H54 (cell line): ENCODE measurements around the gene ACAP3.

Experiments
- DNase-seq: peaks from one replicate; pipeline ENCODE4 v3.0.0; 2011; ENCODE audit warnings: low spot score, mixed read lengths; ENCODE audit not compliant: insufficient read length
- FAIRE-seq: peaks from 3 replicates; lab custom pipeline; 2011; peaks lifted over from hg19 to GRCh38; lab: Jason Lieb, UNC
- POLR2A ChIP-seq: IDR thresholded peaks from 2 replicates; pipeline ENCODE4 v1.6.1; 2011; ENCODE audit warnings: low read depth, mild to moderate bottlenecking, low read length

The ACAP3 gene

DNA sequence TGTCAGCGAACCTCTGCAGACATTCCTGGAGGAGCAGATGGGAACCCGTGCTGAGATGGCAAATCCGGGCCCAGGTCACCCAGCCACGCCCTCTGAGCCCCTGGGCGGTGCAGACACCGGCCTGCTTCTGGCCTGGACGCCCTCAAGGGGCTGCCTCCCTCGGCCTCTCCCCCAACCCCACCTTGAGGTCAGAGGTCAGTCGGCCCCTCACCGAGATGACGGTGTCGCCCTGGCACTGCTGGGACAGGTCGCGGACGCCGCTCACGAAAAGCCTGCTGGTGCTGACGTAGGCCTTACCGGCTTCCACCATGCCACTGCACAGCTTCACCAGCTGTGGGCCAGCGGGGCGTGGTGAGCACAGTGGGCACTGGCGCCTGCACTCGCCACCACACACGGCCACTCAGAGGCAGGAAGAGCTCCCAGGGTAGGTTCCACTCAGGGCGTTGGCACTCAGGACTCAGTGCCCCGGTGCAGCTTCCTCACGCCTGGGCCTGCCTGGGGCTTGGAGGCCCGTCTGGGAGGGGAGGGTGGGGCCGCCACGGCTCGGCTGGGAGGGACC lies 4.7 kb downstream of the ACAP3 start:
- FAIRE-seq = no peak
- DNase-seq = no peak
- TF ChIP-seq POLR2A = no peak

DNA sequence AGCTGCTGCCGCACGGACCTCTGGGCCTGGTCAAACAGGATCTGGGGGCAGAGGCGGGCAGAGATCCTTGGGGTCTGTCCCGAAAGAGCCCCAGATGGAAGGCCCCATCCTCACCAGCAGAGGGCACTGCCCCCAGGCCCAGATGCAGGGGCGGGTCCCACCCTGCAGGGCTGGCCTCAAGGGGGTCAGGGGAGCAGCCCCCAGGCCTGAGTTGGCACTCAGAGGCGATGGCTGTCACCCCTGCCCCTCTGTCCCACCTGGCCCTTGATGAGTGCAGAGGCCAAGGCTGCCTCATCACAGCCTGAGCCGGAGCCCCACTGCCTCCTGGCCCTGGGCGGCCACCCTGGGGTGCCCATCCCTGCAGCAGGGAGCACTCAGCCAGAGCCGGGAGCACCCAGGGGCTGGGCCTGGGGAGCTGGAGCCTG lies 5.7 kb downstream of the ACAP3 start:
- FAIRE-seq = no peak

DNA sequence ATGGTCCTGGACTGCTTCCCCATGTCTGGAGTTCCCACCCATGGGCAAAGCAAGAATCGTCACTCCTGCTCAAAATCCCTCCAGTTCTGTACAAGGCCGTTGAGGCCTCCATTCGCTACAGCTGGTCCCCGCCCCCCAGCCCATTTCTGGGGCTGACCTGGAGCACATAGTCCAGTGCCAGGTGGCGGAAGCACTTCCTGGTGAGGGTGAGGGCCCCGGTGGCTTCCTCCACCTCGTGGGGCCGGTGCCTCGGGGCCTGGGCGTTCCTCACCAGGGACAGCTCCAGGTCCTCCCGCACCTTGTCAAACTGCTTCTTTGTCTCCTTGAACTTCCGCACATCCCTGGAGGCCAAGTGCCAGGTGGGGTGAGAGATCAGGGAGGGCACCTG lies 7.4 kb downstream of the ACAP3 start:
- no peak for DNase-seq
- no peak for FAIRE-seq
- no peak for TF ChIP-seq POLR2A

More for the DNA sequence above, 5.7 kb downstream of the ACAP3 start:
- no peak for TF ChIP-seq POLR2A
- no peak for DNase-seq

DNA sequence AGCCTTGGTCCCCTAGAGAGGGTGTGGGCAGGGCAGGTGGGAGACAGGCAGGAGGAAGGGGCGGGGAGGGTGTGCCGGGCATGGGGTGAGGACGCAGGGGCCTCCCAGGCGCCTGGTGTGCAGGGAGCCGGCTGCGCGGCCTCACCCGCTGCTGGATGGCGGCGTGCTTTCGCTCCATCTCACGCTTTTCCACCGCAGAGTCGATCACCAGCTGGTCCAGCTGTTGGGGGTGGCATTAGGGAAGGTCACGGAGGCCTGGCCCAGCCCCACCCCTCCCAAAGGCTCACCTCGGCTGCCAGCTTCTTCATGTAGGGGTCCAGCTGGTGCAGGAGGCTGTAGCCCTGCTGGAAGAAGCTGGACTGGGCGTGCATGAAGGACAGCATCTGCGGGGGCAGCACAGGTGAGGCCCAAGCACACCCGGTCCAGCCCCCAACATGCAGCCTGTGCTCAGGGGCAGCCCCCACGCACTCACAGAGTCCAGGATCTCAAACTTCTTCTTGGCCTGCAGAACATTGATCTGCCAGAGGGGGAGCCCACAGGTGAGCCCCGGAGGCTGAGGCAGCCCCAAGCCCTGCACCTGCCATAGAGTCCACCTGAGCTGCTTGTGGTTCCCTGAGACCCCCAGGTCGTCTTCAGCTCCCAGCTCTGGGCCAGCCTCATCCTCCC lies 7.9 kb downstream of the ACAP3 start:
- no peak for TF ChIP-seq POLR2A
- FAIRE-seq (no peak), DNase-seq (no peak)

DNA sequence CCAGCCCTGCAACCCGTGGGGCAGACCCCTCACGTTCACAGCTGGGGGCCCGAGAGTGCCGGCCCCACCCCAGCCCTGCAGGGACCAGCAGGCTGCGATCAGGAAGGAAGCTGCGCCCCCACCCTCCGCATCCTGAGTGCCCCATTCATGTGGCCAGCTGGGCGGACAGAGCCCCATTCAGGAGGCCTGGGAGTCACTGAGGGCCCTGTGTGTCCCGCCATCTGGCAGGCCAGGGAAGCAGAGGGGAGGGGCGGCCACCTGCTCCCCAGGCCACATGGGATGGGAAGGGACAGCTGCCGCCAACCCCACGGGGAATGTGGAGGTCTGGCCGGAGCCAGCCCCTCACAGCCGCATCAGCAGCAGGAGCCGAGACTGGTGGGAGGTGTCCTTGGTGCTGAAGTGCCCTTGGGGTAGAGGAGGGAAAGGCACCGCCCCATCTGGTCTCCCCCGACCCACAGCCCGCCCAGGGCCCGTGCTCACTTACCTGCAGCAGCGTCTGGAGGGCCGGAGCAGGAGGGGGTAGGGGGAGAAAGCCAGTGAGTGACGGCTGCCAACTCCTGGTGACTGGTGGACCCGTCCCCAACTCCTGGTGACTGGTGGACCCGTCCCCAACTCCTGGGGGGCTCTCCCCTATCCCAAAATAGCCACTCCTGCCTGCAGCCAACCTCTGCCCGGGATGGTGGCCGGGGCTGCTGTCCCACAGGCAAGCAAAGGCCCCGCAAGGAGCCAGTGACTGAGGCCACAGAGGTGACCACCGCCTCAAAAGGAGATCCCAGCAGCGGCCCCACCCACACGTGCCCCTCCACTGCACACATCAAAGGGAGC lies 8.7 kb downstream of the ACAP3 start:
- FAIRE-seq (no peak), DNase-seq (no peak)
- TF ChIP-seq POLR2A = no peak

DNA sequence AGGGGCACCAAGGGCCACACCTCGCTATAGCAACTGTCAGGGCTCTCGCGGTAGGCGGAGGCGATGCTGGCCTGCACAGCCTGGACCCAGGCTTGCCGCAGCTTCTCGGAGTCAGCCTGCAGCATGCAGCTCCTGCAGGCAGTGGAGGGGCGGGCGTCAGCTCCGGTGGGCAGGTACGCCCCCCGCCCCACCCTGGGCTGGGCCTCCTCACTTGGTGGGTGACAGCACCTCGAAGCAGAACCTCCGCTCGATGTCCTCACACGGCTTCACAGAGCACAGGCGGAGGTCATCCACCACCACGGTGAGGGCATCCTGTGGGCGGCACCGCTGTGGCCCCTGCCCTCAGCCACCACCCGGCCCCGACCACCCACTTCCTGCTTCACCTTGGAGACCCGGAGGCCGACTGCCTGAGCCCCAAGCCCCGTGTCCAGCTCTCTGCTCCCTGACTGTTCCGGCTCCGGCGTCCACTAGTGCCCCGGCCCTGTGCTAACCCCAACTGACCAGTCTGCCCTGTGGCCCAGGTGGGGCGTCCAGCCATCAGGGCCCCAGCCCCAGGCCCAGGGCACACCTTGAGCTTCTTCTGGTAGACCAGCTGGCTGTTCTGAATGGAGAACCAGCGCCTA lies 9.8 kb downstream of the ACAP3 start:
- DNase-seq (no peak), FAIRE-seq (no peak)
- no peak for TF ChIP-seq POLR2A

DNA sequence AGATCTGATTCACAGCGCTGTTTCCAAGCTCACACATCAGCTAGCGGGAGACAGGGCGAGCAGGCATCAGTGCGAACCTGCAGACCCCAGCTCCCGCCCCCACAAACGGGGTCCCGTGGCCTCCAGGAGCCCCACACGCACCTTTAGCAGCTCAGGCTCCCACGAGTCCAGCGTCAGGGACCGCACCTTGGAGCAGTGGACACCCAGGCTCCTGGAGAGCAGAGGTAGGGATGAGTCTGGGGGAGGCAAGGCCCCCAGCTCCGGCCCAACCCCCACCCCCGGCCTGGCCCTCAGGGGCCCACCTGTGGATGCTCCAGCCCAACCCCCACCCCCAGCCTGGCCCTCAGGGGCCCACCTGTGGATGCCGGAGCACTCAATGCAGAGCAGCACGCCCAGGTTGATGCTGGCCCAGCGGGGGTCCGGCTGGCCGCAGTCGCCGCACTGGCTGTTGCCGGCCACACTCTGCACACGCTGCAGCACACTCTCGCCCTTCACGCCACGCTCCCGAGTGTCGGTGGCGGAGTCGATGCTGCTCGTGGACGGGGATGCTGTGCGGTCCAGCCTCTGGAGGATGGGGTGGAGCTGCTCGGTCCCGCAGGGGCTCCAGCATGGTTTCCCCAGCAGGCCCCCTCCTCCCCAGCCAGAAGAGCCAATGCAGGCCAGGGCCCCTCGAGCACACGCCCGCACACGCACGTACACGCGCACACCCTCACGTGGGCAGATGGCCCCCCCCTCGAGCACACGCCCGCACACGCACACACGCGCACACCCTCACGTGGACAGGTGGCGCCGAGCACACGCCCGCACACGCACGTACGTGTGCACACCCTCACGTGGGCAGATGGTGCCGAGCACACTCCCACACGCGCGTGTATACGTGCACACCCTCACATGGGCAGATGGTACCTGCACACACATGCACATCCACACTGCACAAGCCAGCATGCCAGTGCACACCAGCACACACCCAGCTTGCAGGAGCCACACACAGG lies 11.4 kb downstream of the ACAP3 start:
- FAIRE-seq (no peak), DNase-seq (no peak)
- TF ChIP-seq POLR2A = no peak

DNA sequence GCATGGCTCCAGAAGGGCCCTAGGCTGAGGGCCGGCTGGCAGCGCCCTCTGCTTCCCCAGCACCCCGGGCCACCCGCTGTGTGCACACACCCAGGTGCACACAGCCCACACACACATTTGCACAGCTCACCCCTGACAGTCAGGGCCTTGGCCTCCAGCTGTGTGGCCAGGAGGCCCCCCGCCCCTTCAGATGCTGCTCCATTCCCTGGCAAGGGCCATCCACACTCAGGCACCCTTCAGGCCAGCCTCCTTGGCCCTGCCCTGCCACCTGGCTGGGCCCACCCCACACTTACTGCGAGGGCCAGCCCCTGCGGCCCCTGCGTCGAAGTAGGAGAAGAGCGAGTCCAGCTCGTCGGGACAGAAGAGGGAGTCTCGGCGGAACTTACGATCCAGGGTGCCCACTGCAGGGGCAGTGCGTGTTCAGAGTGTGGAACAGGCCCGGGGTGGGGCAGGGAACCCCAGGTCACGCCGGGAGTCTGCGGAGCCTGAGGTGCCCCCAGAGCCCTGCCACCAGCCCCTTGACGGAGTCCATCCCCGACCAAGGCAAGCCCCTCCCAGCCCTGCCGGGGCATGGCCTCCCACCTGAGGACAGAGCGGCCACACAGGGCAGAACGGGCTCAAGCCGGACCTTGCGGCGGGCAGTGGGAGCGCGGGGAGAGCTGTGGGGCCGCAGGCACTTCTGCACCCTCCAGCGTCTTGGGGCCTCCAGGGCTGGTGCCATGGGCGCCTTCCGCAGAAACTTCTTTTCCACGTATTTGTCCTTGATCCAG lies 12.4 kb downstream of the ACAP3 start:
- DNase-seq (no peak), FAIRE-seq (no peak)
- no peak for TF ChIP-seq POLR2A

DNA sequence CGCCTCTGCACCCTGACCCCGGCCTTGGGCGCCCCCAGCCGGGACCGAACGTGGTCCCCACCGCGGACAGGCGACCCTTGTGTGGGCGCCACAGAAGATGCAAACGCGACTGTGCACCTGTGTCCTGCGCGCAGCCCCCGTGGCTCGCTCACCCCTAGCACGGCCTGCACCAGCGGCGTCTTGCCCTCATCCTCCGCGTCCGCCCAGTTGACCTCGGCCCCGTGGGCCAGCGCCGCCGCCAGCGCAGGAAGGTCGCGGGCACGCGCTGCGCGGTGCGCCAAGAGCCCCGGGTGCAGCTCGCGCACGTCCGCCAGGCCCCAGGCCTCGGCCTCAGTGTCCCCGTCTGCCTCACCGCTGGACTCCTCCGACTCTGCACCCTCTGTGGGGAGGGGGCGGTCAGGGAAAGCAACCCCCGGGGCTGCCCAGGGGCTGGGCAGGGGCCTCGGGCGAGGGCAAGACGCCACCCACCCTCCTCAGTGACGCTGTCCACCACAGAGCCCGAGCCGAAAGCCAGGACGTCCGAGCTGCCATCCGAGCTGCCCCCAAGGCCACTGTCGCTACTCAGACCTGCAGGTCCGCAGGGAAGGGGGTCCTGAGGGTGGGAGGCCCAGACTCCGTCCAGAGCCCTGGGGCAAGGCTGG lies 13.4 kb downstream of the ACAP3 start:
- no peak for DNase-seq
- TF ChIP-seq POLR2A = no peak
- no peak for FAIRE-seq

DNA sequence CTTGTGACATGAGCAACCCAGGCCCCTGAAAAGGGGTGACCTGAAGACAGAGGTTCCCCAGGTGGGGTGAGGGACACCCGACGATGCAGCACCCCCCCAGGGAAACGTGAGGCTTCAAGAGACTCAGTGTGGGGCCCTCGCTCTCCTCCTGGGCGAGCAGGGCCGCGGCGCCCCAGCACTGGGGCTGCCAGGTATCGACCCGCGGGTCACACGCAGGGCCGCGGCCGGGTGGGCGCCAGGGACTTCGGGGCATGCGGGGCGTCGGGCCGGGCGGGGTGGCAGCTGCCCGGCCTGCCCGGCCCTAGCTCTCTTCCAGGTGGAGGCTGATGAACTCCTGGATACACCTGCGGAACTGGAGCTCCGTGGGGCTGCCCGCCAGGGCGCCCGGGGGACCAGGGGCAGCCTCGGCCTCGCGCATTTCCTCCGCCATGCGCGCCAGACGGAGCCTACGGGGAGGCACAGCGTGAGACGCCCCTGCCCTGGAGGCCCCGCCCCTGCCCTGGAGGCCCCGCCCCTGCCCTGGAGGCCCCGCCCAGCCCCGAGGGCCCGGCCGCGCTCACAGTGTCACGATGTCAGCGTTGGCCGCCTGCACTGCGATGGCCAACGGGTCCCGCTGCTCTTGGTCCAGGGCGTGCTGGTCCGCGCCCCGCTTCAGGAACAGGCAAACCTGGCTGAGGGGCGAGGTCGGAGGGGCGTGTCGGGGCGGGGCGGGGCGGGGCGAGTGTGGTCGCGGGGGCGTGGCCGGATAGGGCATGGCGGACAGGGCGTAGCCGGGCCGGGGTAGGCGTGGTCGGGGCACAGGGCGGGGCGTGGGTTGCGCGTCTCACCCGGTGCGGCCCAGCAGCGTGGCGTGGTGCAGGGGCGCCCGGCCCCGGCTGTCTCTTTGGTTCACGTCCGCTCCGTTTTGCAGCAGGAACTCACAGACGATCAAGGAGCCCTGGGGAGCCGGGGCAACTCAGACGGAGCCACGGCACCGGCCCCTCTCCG lies 14.2 kb downstream of the ACAP3 start:
- TF ChIP-seq POLR2A = no peak
- DNase-seq (no peak), FAIRE-seq (no peak)

DNA sequence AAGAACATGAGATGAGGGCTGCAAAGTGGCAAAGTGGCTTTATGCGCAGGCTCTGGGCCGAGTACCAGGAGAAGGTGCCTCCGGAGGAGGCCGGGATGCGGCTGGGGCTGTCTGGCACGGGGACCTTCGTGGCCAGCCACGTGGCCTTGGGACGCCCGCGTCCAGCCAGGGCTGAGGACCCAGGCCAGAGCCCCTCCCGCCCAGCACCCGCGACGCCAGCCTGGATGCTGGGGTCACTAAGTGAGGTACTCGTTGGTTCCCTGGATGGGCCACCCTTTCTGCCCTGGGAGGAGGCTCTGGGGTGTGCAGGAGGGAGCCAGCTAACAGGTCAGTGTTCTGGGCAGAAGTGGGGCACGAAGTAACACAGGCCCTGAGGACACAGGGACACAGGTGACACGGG lies 14.9 kb downstream of the ACAP3 start:
- no peak for TF ChIP-seq POLR2A

More for the DNA sequence above, 14.9 kb downstream of the ACAP3 start:
- DNase-seq = no peak
- FAIRE-seq = no peak
